Activated CD4-positive, alpha-beta T cell treated with anti-CD3 and anti-CD28 coated beads, Interleukin-10, Interleukin-2, amounts not matched to agents 100 ng/mL and 50 ng/mL, durations not matched to agents 16 hours and 8 hours (primary cell): ENCODE results near the gene TRNP1.
A peak's percentile ranks its signal among the peaks of the same experiment; 100 is the strongest.
"Not testable (repeated sequence)": the region's sequence is repeated elsewhere in the genome, so short reads cannot be mapped to it uniquely, and the experiment has no call there.

Experiments used
- DNase-seq: peaks from one replicate; pipeline ENCODE4 v3.0.0-alpha.2; 2020

TRNP1 gene

GRCh38 chr1:26993237-26994019 is at the start of gene TRNP1:
Gene TRNP1 (plus strand): TSS chr1:26993692. CDS start chr1:26993787, 95 bp downstream.
- peak; percentile 74 for DNase-seq

- no peak for DNase-seq
These were observed 48.4 kb upstream of the TRNP1 start for GRCh38 chr1:26945138-26945537.

- no peak for DNase-seq
These were observed 47.8 kb upstream of the TRNP1 start for GRCh38 chr1:26945728-26946127.

- no peak for DNase-seq
These were observed 47.2 kb upstream of the TRNP1 start for GRCh38 chr1:26946270-26946669.

GRCh38 chr1:26948725-26949057 is 44.8 kb upstream of the TRNP1 start:
- DNase-seq = not testable (repeated sequence)

- no peak for DNase-seq
These were observed 44.1 kb upstream of the TRNP1 start for GRCh38 chr1:26949266-26949925.

- no peak for DNase-seq
These were observed 43.6 kb upstream of the TRNP1 start for GRCh38 chr1:26949926-26950319.

- no peak for DNase-seq
These were observed 42.9 kb upstream of the TRNP1 start for GRCh38 chr1:26950602-26951001.

- no peak for DNase-seq
These were observed 42.3 kb upstream of the TRNP1 start for GRCh38 chr1:26951216-26951615.

GRCh38 chr1:26951821-26952497 is 41.5 kb upstream of the TRNP1 start:
- no peak for DNase-seq

- DNase-seq = no peak
These were observed 40.1 kb upstream of the TRNP1 start for GRCh38 chr1:26953374-26953773.

- no peak for DNase-seq
These were observed 37.2 kb upstream of the TRNP1 start for GRCh38 chr1:26956321-26956720.

GRCh38 chr1:26957306-26957705 is 36.2 kb upstream of the TRNP1 start:
- DNase-seq = no peak

GRCh38 chr1:26959270-26959669 is 34.2 kb upstream of the TRNP1 start:
- DNase-seq = no peak

- peak; percentile 10 for DNase-seq
These were observed 33.5 kb upstream of the TRNP1 start, which contains the start of gene KDF1 for GRCh38 chr1:26959722-26960624. Gene KDF1 (minus strand): TSS chr1:26960468. CDS start chr1:26952380, 8,088 bp downstream.

GRCh38 chr1:26960625-26960966 is 32.9 kb upstream of the TRNP1 start:
- DNase-seq = no peak

GRCh38 chr1:26961826-26962225 is 31.7 kb upstream of the TRNP1 start:
- DNase-seq = no peak

- no peak for DNase-seq
These were observed 28.3 kb upstream of the TRNP1 start for GRCh38 chr1:26965213-26965612.

- DNase-seq = no peak
These were observed 27.9 kb upstream of the TRNP1 start for GRCh38 chr1:26965628-26966027.

- no peak for DNase-seq
These were observed 22.7 kb upstream of the TRNP1 start for GRCh38 chr1:26970810-26971209.

GRCh38 chr1:26971590-26971989 is 21.9 kb upstream of the TRNP1 start:
- no peak for DNase-seq

GRCh38 chr1:26972390-26972789 is 21.1 kb upstream of the TRNP1 start:
- DNase-seq = no peak

- no peak for DNase-seq
These were observed 20.7 kb upstream of the TRNP1 start for GRCh38 chr1:26972821-26973220.
